GM11168 (cell line): ENCODE measurements around the gene PRM1.

Experiments used
- in situ Hi-C: fragments of 300-500 bp; cut with MboI; formaldehyde crosslinking; loops from one replicate; pipeline ENCODE4 v1.12.0; 2022; ENCODE audit warnings: low sequenced_read_pairs; ENCODE audit not compliant: unreplicated experiment

The PRM1 gene

GRCh38 chr16:11276143-11276895, 4.8 kb downstream of the PRM1 start, which contains the start of gene PRM2:
Gene PRM2 (minus strand): TSS chr16:11276480. CDS start chr16:11276370, 110 bp downstream.
- in situ Hi-C loops, result loop anchor here (10.0 kb wide), 1 partner anchor 78 kb away; no protein-coding TSS in a partner anchor

GRCh38 chr16:11274964-11275363, 6.2 kb downstream of the PRM1 start:
- in situ Hi-C loops, result loop anchor here (10.0 kb wide), 1 partner anchor 80 kb away; no protein-coding TSS in a partner anchor

GRCh38 chr16:11273721-11274324, 7.3 kb downstream of the PRM1 start:
- in situ Hi-C loops, result loop anchor here (10.0 kb wide), 1 partner anchor 81 kb away; no protein-coding TSS in a partner anchor

GRCh38 chr16:11272921-11273720, 8.0 kb downstream of the PRM1 start, which contains the start of gene PRM3:
Gene PRM3 (minus strand): TSS chr16:11273629. CDS start chr16:11273595, 34 bp downstream.
- in situ Hi-C loops, result loop anchor here (10.0 kb wide), 1 partner anchor 82 kb away; no protein-coding TSS in a partner anchor

GRCh38 chr16:11272484-11272883, 8.6 kb downstream of the PRM1 start:
- in situ Hi-C loops, result loop anchor here (10.0 kb wide), 1 partner anchor 82 kb away; no protein-coding TSS in a partner anchor

- in situ Hi-C loops, result loop anchor here (10.0 kb wide), 1 partner anchor 83 kb away; no protein-coding TSS in a partner anchor
These were observed 9.5 kb downstream of the PRM1 start for GRCh38 chr16:11271610-11272009.

GRCh38 chr16:11270602-11271162, 10.4 kb downstream of the PRM1 start:
- in situ Hi-C loops, result loop anchor here (10.0 kb wide), 1 partner anchor 84 kb away; no protein-coding TSS in a partner anchor

- in situ Hi-C loops, result no loop called here
These were observed 12.2 kb downstream of the PRM1 start, which contains the start of gene TNP2 for GRCh38 chr16:11268921-11269375. Gene TNP2 (minus strand): TSS chr16:11269325. CDS start chr16:11269262, 63 bp downstream.

GRCh38 chr16:11265124-11265523, 16.0 kb downstream of the PRM1 start:
- in situ Hi-C loops, result no loop called here

GRCh38 chr16:11264155-11264832, 16.8 kb downstream of the PRM1 start:
- in situ Hi-C loops, result no loop called here

GRCh38 chr16:11263737-11264136, 17.4 kb downstream of the PRM1 start:
- in situ Hi-C loops, result no loop called here

GRCh38 chr16:11262915-11263314, 18.2 kb downstream of the PRM1 start:
- in situ Hi-C loops, result no loop called here

GRCh38 chr16:11260596-11260966, 20.5 kb downstream of the PRM1 start:
- in situ Hi-C loops, result no loop called here

GRCh38 chr16:11259655-11260595, 21.2 kb downstream of the PRM1 start:
- in situ Hi-C loops, result no loop called here

- in situ Hi-C loops, result no loop called here
These were observed 22.3 kb downstream of the PRM1 start for GRCh38 chr16:11258553-11259492.

- in situ Hi-C loops, result no loop called here
These were observed 23.8 kb downstream of the PRM1 start for GRCh38 chr16:11257131-11257938.
